ENCODE results near the gene GALK2. TPM values are rescaled to one million over a fixed set of nuclear protein-coding genes. Genes with fewer than 3 reads are reported as not detected.
A peak's percentile ranks its signal among the peaks of the same experiment; 100 is the strongest.

Gene GALK2
- total RNA-seq, 1 donor from 2014 or later = 16.7 TPM

DNA sequence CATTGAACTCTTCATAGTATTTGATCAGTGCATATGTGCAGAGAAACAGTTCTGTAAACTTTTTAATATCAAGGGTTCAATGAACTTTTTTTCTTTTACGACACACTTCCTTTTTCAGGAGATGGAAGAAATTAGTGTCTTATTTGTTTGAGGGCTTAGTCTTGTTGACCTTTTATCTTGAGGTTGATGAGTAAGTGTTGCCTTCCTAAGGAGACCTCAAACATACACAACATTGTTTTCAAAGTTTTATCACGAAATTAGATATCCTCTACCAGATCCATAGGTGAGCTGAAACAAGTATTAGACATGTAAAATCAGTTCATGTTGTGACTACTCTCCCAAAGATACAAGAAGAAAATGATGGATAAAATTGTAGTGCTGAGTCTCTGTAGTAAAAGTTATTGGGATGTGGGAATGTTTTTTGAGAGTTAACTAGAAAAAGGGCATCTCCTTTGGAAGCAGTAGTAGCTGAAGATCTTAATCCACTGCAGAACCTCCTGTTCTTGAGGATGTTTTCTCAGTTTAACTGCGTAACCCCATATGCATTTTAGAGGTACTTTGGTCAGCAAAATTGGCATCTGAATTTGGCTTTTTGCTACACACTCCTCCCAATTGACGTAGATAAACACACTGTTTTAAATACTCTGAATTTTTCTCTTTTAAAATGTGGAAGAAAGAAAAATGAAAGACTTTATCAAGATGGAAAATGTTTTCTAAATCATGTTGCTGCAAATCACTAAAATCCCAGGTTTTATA is 116.8 kb downstream of the GALK2 start:
- no peak for ATAC-seq

DNA sequence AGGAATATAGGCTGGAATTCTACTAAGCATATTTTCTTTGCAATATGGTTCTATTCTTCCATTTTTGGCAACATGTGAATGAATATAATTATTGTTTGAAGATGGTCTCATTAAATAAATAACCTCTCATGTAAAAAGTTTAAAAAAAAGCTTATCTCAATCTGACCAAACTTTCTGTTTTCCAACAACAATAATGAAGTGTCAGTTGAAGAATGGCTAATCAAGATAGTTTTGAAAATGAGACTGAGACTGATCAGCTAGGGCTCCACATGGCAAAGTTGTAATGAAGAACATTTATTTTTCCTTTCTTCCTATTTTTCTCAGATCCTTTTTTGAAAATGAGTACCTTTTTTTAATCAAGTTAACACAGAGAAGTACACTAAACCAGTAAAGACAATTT is 117.4 kb downstream of the GALK2 start:
- ATAC-seq = no peak

DNA sequence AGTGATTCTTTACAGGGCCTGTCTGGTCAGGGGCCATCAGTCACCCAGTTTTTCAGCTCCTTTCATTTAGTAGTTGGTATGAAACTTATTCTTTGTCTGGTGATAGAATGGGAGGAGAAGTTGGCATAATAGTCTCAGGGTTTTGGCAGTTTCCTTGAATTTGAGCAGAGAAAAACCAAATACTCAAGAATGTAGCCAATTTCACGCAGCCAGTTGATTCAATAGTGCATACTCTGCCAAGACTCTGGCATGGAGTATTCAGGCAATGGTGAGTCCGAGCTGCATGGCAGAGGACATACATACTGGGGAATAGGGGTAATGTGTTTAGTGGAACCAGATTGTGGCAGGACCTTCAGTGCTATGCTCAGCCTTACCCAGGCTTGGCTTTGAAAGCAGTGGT is 118.3 kb downstream of the GALK2 start:
- no peak for ATAC-seq

DNA sequence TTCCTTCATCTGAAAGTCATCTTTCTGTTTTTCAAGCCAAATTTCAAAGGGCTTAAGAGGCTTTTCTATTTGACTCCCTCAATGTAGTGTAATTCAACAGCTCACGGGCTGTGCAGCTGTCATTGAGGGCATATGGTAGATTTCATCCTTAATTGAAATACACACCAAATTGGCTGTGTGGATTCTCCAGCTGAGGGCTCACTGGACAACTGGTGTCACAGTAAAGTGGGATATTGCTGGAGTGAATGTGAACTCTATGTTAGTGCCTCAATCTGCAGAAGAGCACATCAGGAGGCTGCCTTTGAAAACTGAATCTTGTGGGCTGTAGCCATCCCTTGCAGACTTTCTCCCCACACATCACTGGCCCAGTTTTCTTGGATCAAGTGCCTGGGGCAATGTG is 120.1 kb downstream of the GALK2 start:
- ATAC-seq = no peak

DNA sequence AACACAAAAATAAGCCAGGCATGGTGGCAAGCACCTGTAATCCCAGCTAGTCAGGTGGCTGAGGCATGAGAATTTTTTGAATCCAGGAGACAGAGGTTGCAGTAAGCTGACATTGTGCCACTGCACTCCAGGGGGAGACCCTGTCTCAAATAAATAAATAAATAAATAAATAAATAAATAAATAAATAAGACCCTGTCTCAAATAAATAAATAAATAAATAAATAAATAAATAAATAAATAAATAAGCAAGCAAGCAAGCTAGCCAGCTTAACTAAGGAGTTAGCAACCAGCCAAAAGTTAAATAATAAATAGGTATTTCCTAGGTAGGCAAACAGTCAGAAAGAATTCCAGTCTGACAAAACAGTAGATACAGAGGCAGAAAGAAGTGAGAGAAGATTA is 123.9 kb downstream of the GALK2 start:
- no peak for ATAC-seq

DNA sequence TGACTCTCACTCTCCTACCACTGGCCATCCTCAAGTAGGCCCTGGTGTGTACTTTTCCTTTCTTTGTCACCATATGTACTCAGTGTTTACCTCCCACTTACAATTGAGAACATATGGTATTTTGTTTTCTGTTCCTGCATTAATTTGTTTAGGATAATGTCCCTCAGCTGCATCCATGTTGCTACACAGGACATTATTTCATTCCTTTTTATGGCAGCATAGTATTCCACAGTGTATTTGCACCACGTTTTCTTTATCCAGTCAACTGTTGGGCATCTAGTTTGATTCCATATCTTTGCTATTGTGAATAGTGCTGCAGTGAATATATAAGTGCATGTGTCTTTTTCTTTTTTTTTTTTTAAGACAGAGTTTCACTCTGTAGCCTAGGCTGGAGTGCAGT is 126.2 kb downstream of the GALK2 start:
- no peak for ATAC-seq

DNA sequence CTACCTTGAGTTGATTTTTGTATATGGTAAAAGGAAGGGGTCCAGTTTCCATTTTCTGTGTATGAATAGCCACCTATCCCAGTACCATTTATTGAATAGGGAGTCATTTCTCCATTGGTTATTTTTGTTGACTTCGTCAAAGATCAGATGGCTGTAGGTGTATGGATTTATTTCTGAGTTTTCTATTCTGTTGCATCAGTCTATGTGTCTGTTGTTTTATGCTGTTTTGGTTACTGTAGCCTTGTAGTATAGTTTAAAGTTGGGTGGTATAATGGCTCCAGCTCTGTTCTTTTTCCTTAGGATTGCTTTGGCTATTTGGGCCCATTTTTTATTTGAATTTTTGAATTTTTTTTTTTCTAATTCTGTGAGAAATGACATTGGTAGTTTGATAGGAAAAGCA is 127.5 kb downstream of the GALK2 start:
- no peak for ATAC-seq

DNA sequence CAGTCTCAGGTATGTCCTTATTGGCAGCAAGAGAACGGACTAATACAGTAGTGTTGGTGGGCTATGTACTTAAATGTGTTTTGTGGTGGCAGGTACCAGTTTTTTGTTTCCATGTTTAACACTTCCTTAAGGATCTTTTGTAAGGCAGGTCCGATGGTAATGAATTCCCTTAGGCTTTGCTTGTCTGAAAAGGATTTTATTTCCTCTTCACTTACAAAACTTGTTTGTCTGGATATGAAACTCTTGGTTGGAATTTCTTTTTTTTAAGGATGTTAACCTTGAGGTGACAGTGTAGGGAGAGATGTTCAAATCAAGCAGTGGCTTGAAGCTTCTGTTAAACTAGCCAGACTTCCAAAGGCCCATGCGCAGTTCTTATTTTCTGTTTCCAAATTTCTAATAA is 130.8 kb downstream of the GALK2 start:
- ATAC-seq = no peak

DNA sequence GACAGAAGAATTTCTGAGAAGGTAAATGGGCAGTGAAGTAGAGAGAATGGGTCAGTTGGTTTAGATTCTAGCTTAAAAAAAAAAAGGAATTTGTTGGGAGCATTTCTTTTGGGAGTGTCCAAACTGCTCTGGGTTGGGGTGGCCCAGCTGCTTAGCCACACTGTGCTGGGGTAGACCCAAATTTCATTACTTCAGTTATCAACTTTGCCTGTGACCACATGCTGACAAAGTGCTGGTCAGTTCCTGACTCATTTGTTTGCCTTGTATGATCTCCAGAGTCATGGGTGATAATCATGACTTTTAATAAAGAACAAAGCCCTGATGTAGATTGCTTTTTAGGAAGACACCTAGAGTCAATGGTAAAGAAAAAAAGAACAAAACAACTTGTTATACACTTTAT is 131.5 kb downstream of the GALK2 start:
- no peak for ATAC-seq

DNA sequence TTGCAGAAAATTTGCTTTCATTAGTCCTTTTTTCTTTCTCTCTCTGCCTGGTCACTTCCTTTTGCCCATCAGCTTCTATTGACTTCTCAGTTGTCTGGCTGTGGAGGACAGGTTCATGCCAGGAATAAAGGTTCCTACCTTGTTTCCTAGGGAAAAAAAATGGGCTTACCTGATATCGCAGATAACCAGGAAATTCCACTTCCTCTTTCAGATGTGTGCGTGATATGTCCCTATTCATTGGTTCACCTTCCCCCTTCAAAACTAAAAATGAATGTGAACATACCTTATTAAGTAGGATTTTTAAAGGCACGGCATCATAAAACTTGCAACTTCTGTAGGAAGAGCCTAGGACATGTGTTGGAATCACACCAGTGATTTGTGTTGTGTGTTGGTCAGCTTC is 133.0 kb downstream of the GALK2 start:
- ATAC-seq = no peak

DNA sequence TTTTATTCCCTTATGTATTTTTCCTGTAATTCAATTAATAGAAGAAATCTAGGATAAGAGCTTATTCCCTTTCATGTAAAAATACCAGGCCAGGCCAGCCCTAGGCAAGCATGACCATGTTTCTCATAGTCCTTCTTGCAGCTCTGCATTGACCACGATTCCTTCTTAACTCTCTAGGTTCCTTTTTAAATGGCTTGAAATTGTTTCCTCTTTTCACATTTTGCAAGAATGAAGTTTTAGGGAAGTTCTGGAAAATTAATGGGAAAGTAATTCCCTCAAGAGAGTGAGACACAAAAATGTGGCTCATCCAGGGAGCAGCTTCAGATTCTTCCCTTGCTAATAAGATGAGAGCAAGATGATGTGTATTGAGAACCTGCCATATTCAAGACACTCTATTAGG is 136.5 kb downstream of the GALK2 start:
- no peak for ATAC-seq

DNA sequence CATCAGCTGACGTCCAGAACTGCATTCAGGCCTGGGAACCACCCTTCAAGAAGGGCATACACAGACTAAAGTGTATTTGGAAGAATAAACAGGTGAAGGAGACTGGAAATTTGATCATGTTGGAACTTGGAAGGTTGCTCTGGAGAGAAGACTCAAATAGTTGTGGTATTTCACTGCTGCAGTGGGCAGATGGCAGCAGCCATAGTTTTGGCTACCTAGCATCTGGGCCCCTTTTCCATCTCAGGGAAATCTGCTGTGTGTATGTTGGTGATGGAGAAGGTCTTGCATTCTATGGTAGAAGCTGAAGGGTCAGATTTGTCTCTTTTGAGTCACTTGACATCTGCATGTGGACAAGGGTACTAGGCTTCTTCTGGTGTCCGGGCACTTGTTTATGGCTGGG is 138.6 kb downstream of the GALK2 start:
- ATAC-seq = no peak

DNA sequence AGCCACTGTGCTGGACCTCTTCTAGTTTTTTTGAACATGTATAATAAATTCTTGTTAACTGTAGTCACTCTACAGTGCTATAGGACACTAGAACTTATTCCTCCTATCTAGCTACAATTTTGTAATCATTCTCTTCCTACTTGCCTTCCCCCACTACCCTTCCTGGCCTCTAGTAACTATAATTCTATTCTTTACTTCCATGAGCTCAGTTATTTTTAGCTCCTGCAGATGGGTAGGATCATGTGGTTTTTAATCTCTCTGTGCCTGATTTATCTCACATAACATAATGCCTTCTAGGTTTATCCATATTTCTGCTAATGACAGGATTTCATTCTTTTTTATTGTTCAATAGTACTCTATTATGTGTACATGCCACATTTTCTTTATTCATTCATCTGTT is 139.8 kb downstream of the GALK2 start:
- ATAC-seq = no peak

DNA sequence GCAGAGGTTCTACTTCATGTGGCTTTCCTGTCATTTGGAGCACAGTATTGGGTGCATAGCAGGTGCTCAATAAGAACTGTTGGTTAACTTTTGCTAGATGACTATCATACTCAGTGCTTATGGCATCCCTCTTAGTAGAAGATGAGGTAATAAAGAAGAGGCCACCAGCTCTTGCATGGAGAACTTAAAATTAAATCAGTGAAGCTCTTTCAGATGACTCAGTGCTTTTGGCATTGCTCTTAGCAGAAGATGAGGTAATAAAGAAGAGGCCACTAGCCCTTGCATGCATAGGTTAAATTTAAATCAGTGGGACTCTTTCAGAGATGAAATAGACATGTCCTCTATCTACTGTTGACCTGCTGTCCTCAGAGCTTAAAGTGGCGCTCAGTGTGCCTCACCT is 143.6 kb downstream of the GALK2 start:
- ATAC-seq = peak; percentile 25

DNA sequence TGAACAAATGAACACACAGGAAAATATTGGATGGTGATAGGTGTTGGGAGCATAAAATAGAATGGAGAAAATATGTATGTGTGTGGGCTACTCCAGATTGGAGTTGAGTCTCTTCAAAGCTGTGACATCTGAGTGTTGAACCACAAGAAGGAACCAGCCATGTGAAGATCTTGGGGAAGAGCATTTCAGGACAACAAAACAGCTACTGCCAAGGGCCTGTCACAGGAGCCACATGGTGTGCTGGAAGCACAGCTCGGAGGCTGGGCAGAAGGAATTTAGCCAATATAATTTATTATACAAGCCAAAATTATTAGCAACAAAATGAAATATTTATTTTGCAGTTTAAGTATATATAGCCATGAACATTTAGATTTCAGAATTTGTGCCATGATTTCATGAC is 144.7 kb downstream of the GALK2 start:
- no peak for ATAC-seq

DNA sequence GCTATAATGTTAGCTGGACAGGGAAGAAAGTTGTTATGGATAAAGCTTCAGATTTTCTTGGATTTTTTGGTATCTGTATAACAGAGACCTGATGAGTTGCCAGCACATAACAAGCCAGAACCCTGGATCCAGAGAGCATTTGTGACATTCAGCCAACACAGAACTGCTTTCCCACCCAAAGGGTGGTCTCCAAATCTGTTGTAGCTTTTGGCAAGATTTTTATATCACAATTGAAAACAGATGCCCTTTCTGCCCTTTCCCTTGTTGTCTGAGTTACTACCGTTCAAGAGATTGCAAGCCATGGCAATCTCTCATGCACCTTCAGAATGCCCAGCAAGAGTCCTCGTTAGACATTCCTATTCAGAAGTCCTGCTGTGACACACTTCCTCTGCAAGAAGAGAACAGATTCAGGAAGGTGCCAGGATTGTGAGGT is 145.4 kb downstream of the GALK2 start:
- no peak for ATAC-seq

DNA sequence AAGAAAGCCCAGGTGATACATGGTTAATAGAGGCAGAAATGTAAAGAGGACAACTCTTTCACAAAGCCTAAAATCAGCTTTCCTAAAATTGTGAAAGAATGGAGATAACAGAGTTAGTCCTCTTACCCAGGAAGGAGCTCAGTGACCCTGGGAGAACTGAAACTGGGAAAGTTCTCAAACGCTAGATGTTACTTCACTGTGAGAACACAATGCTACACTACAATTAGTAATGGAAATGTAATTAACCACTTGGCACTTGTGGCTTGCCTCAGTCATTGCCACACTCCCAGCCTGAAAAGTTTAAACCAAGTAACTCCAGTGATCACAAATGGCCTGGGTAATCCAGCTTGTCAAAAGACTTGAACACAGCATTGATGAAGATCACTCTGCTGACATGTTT is 150.3 kb downstream of the GALK2 start:
- ATAC-seq = no peak

DNA sequence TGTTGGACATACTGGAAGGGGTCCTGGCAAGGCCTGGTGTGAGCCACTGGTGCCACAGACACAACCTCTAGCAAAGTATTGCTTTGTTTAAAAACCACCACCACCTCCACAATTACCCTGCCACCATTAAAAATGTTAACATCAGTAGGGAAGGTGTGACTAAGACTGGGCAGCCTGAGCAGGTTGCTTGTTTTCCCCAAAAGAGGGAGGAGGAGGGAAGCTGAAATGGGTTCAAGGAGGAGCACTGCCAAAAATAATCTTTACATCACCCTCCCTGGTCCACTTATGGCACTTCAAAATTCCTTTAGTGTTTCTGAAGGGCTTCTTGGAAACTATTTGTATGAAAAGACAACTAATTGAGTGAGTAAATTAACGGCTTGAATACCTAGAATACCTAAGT is 153.2 kb downstream of the GALK2 start:
- ATAC-seq = no peak

DNA sequence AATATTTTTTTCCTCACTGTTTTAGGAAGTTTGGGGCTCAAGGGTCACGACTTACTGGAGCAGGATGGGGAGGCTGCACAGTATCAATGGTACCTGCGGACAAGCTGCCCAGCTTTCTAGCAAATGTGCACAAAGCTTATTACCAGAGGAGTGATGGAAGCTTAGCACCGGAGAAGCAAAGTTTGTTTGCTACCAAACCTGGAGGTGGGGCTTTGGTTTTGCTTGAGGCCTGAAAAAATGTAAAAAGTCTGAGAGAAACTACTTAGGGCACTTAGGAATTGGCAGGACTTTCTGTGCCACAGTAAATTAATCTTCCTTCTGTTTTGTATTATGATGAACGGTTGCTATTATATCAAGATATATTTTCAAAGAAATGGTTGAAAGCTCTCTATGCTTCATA is 157.9 kb downstream of the GALK2 start:
- no peak for ATAC-seq

DNA sequence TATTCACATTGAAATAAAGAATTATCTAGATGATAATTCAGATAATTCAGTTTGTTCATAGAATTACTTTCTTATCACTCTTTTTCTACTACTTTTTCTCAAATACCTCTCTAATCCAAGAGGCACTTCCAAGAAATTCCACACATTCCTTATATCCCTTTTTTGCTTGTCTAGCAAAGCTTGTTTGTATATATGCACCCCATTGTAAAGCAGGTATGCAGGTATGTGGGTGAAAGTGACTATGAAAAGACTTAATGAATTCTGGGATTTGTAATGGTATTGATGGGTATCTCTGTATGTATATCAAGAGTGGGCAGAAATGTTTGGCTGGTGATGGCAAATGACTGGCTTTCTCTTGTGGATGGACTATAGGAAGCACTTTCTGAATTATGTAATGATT is 158.9 kb downstream of the GALK2 start:
- no peak for ATAC-seq

DNA sequence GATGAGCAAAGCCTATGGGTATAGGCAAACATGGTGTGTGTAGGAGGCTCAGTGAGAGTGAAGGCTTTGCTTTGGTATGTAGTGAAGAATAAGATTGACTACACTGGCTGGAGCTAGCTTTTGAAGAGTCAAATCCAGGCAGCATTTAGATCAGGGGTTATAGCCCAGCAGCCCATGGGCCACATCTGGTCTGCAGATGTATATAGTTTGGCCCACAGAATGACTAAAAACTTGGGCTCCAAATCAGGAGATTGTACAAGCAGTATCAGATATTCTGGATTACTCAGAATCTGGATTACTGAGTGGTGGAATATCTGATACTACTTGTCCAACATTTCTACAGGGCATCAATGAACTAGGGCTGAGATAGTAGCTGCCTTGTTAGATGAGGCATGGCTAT is 160.1 kb downstream of the GALK2 start:
- no peak for ATAC-seq

DNA sequence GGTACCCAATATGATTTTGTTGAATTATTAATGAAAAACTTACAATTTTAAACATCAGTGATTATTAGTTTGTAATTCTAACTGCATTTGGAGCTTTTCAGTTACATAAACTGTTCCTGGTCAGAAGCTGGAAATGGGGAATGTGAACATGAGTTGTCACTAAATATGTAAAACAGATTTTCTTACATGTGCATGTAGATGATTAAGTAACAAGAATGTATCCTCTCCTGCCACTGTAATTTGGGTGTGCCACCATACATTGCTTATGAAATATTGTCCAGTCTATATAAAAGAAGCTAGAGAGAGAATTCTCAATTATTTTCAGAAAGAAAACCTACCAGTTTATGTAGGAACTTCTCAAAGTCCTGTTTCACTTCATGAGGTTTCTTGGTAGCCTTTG is 161.4 kb downstream of the GALK2 start:
- no peak for ATAC-seq

DNA sequence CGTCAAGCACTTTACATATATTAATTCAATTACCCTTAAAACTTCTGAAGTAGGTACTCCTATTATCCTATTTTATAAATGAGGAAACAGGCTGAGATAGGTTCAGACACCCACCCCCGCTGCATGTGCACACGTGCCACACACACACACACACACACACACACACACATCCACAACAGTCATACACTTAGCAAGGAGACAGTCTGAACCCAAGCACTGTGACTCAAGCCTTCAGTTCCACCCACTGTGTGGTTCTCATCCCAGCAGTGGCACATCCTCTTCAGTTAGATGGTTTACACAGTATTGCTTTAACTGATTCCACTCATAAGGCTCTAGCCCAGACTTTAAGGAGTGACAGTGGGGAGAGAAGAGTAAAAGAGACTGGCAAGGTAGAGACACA is 161.9 kb downstream of the GALK2 start:
- ATAC-seq = no peak

DNA sequence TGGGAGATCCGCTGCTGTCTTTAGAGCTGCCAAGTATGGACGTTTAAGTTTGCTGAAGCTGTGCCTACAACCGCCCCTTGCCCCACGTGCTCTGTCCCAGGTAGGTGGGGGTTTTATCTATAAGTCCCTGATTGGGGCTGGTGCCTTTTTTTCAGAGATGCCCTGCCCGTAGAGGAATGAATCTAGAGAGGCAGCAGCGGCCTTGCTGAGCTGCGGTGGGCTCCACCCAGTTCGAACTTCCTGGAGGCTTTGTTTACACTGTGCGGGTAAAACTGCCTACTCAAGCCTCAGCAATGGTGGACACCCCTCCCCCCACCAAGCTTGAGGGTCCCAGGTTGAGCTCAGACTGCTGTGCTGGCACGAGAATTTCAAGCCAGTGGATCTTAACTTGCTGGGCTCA is 169.6 kb downstream of the GALK2 start:
- ATAC-seq = no peak

DNA sequence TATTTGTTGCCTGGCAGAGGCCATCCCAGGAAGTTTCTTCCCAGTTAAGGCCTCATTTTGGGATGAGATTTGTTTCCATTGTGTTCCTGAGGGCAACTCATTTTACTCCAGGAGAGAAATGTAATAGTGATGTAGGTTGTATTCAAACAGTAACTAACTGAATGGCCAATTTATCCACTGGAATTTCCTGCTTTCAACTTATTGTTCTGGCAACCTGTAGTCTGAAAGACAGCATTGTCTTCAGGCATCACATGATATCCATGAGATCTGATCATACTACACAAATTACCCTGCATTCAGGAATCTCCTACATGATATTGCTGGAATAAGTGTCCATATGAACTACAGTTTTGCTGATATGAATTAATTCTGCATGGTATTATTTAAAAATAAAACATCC is 173.5 kb downstream of the GALK2 start:
- ATAC-seq = no peak

All from esophagus mucosa (tissue), 1 donor.